HFF-Myc (cell line): ENCODE measurements around the gene CYREN.

Experiments used
- DNase-seq: peaks from one replicate; pipeline ENCODE4 v3.0.0-alpha.2; 2011; ENCODE audit warnings: low read depth; ENCODE audit errors: extremely low read depth
- H3K4me3 ChIP-seq: replicated peaks from 2 replicates; pipeline ENCODE4 v1.5.1; 2011; ENCODE audit warnings: low read depth, mild to moderate bottlenecking, control low read depth, low read length
- CTCF ChIP-seq: IDR thresholded peaks from 2 replicates; pipeline ENCODE4 v1.5.1; 2012; ENCODE audit warnings: mild to moderate bottlenecking, low read depth, low read length, control low read depth; ENCODE audit errors: missing control alignments

The CYREN gene

DNA sequence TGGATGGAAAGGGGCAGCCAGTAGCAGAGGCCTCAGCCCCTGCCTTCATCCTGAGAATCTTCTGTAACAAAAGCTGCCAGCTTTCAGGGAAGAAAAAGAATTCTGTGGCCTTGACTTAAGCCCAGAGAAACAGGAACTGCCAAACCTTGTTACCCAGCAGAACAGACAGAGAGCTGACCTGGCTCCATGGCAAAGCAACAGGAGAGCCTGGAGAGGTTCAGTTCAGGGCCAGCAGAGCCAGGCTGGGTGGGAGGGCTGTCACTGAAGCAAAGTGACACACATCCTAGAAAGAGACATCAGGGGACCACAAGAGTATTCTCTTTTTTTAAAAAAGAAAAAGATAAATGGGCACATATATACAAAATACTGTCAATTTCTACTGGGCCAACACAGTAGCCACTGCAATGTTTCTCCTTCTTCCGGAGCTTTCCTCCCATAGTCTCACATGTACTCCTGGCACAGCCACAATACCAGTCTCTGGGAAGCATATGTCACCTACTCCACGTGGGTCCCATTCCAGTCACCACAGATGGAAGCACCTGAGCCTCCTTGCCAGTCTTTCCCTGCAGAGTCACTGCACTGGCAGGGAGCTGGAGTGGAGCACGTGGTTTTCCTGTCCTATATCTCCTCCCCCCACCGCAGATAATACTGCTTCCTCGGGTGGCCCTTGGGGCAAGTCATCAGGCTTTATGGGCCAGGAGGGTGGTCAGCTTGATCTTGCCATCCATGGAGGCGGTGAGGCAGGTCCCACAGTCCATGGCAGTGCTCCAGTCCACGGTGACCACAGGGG is 15.2 kb upstream of the CYREN start:
- no peak overlapping the region for H3K4me3 ChIP-seq
- no peak for TF ChIP-seq CTCF
- DNase-seq = no peak

DNA sequence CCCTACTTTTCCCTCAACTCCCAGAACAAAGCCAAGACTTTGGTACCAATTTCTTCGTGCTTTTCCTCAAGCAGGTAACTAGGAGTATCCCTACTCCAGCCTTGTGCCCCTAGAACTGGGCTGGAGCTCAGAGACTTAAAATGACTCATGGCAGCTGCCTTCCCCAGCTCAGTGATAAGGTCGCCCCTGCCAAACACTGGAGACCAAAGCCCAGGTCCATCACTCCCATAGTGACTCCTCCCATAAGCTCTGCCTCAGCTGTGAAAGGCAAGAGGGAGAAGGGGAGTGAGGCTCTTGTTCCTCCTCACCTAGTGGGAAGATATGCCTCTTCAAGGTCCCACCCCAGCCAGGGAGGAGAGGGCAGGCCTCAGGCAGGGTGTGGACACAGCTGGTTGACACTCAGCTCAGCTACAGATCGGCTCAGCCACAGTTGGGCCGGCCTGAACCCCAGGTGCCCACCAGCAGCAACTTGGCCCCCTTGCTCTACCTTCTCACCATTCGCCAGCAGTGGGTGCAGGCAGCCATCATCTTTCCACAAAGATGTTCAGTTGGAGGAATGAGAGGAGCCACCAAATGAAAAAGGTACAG is 13.8 kb upstream of the CYREN start:
- no peak overlapping the region for H3K4me3 ChIP-seq
- DNase-seq = no peak
- TF ChIP-seq CTCF = no peak

DNA sequence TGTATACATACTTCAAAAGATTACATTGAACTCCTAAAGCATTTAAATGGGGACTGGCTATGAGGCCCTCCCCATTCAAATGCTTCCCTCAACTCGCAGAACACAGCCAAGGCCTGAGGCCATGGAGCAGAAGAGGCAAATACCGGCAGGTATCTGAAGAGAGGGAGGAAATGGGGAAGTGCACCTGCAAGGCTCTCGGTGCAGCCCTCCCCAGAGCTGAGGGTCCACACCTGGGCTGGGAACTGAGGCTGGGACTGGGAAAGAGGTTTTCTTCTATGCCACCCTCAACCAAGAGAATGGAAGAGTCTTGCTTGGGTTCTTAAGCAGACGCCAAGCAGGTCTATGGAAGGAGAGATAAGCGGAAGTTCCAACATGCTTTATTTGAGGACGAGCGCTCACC is 13.0 kb upstream of the CYREN start:
- no peak for TF ChIP-seq CTCF
- no peak overlapping the region for H3K4me3 ChIP-seq

GRCh38 chr7:135181929-135182678 is 11.6 kb upstream of the CYREN start:
- no peak overlapping the region for H3K4me3 ChIP-seq
- no peak for TF ChIP-seq CTCF
- DNase-seq = no peak

More for the DNA sequence above, 13.0 kb upstream of the CYREN start:
- no peak for DNase-seq

DNA sequence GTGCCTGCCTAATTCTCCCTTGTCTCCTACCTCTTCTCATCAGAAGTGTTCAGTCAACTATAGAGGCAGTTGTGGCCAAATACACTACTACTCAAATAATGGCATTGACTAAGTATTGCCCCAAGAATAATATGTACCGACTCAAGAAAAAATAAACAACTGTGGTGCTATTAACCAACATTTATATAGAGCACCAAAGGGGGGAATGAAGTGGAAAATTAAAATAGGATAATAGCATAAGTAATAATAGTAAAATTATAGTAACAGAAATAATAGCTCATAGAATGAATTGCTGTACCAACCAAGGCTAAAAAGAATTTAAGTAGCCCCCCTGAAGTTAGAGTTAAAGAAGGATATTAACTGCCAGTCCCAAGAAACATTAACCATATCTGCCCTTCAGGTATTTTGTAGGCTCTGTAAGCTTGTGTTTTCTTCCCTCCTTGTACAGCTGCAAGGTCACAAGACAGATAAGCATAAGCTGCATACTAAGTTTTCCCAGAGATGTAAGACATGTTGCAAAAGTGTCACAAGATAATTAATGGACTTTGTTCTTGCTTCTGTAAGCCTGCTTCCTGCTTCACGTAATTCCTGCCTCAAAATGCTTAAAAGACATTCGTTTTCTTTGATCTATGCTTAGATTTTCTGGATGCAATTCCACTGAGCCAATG is 10.9 kb upstream of the CYREN start:
- H3K4me3 ChIP-seq = no peak overlapping the region
- DNase-seq = no peak
- no peak for TF ChIP-seq CTCF

DNA sequence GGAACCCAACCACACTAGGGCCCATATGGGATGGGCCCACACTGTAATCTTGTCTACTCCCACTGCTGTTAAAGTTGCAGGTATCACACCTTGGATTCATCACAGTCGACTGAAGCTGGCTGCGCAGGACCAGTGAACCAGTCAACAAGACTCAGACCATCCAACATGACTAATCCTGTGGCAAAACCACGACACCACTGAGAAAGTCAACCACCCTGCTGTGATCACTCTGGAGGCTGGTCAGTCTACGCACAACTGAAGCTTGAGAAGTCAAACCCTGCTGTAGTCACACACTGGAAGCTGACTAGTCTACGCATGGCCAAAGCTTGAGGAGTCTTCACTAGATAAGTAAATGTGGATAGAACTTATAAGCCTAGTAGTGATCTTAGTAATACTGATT is 9.6 kb upstream of the CYREN start:
- TF ChIP-seq CTCF = no peak
- no peak for DNase-seq
- H3K4me3 ChIP-seq = no peak overlapping the region
